MCF 10A (cell line): ENCODE data around the gene A4GALT. TPM values are rescaled to one million over a fixed set of nuclear protein-coding genes. Genes with fewer than 3 reads are reported as not detected.

ENCODE experiments used
- BruUV-seq: library from RNA; stranded (reverse); fragments of 400-500 nt; replicated peaks from 2 replicates; lab custom pipeline; 2021; lab: Mats Ljungman, UMichigan
- CTCF ChIA-PET: fragments of 300-600 bp; sonication (Branson Sonifier 250); formaldehyde crosslinking; extraction: SDS; loops from one replicate; lab custom pipeline; 2021; ENCODE audit warnings: antibody characterized with exemption, inconsistent platforms; lab: Yijun Ruan, JAX
- POLR2A ChIA-PET: fragments of 300-600, 350-650 bp; sonication (Branson Sonifier 250); formaldehyde crosslinking; extraction: SDS; loops from one replicate; lab custom pipeline; 2020; ENCODE audit warnings: antibody characterized with exemption, inconsistent platforms; lab: Yijun Ruan, JAX
- DNase-seq: peaks from one replicate; pipeline ENCODE4 v3.0.0-alpha.2; 2018; ENCODE audit not compliant: unreplicated experiment
- H3K27ac Mint-ChIP-seq: one replicate; pipeline ENCODE4 v1.8.0; 2022; ENCODE audit warnings: mild to moderate bottlenecking, low read depth, mixed read lengths; ENCODE audit not compliant: unreplicated experiment
- H3K27me3 Mint-ChIP-seq: one replicate; pipeline ENCODE4 v1.8.0; 2022; ENCODE audit warnings: mixed read lengths; ENCODE audit not compliant: insufficient read depth, unreplicated experiment
- H3K36me3 Mint-ChIP-seq: one replicate; pipeline ENCODE4 v1.8.0; 2022; ENCODE audit warnings: mild to moderate bottlenecking, moderate library complexity, mixed read lengths; ENCODE audit not compliant: insufficient read depth, unreplicated experiment
- H3K4me1 Mint-ChIP-seq: one replicate; pipeline ENCODE4 v1.8.0; 2022; ENCODE audit warnings: mixed read lengths; ENCODE audit not compliant: insufficient read depth, unreplicated experiment
- H3K4me3 Mint-ChIP-seq: one replicate; pipeline ENCODE4 v1.8.0; 2022; ENCODE audit warnings: mild to moderate bottlenecking, moderate library complexity, mixed read lengths; ENCODE audit not compliant: unreplicated experiment
- H3K9me3 Mint-ChIP-seq: one replicate; pipeline ENCODE4 v1.8.0; 2022; ENCODE audit warnings: mixed read lengths; ENCODE audit not compliant: unreplicated experiment
- CTCF ChIP-seq: fragments of 200-600 bp; IDR thresholded peaks from one replicate; pipeline ENCODE4 v1.8.0; 2022; ENCODE audit warnings: antibody characterized with exemption, mild to moderate bottlenecking; ENCODE audit not compliant: unreplicated experiment
- intact Hi-C: fragments of 100-400 bp; cut with micrococcal nuclease; formaldehyde crosslinking; loops from 2 replicates; pipeline ENCODE4 v1.14.1; 2022
- total RNA-seq: library from RNA; stranded (reverse); gene quantifications from 2 replicates; pipeline ENCODE4 v1.2.3, GENCODE V29; 2022

Gene A4GALT
- total RNA-seq, 1 experiment from 2014 or later, result 8.7 TPM

GRCh38 chr22:42714768-42715390, 5.8 kb downstream of the A4GALT start:
- ChIA-PET POLR2A (interaction anchor here (0.5 kb wide), 1 partner anchor 142 kb away, joined by 3 read pairs; the partner anchor contains the start of gene ARFGAP3), CTCF (no interaction called here)
- intact Hi-C loops, result no loop called here
- BruUV-seq, result no TSS peak
- DNase-seq, result no peak
- H3K27ac Mint-ChIP-seq, result no peak overlapping the region
- peaks cover 14% of the 10 kb centered on the region for H3K36me3 Mint-ChIP-seq
- no peaks in the 10 kb centered on the region for H3K9me3 Mint-ChIP-seq
- H3K4me3 Mint-ChIP-seq, result no peak overlapping the region
- H3K4me1 Mint-ChIP-seq, result peaks cover 24% of the 10 kb centered on the region
- H3K27me3 Mint-ChIP-seq, result no peaks in the 10 kb centered on the region
- TF ChIP-seq CTCF, result no peak

- H3K27me3 Mint-ChIP-seq, result no peaks in the 10 kb centered on the region
- no peak overlapping the region for H3K27ac Mint-ChIP-seq
- CTCF ChIA-PET, result no interaction called here
- no TSS peak for BruUV-seq
- H3K36me3 Mint-ChIP-seq, result peaks cover 14% of the 10 kb centered on the region
- peaks cover 20% of the 10 kb centered on the region for H3K4me1 Mint-ChIP-seq
- H3K9me3 Mint-ChIP-seq, result no peaks in the 10 kb centered on the region
- no peak for DNase-seq
- H3K4me3 Mint-ChIP-seq, result no peak overlapping the region
- TF ChIP-seq CTCF, result no peak
- POLR2A ChIA-PET, result interaction anchor here (0.5 kb wide), 1 partner anchor 143 kb away, joined by 3 read pairs; the partner anchor contains the start of gene ARFGAP3
- intact Hi-C loops, result no loop called here
Observed at GRCh38 chr22:42714308-42714707, 6.4 kb downstream of the A4GALT start.

GRCh38 chr22:42711895-42712837, 8.5 kb downstream of the A4GALT start:
- Mint-ChIP-seq H3K9me3 (no peaks in the 10 kb centered on the region), H3K36me3 (peaks cover 10% of the 10 kb centered on the region), H3K27ac (no peak overlapping the region), H3K27me3 (no peaks in the 10 kb centered on the region), H3K4me3 (no peak overlapping the region), H3K4me1 (peaks cover 8% of the 10 kb centered on the region)
- no peak for TF ChIP-seq CTCF
- ChIA-PET POLR2A (interaction anchor here (0.7 kb wide), 1 partner anchor 18 kb away, joined by 3 read pairs; no protein-coding TSS in a partner anchor), CTCF (interaction anchor here (0.5 to 0.6 kb wide), 4 partner anchors 18 to 401 kb away, joined by 3 to 7 read pairs (median 3); no protein-coding TSS in a partner anchor)
- DNase-seq, result no peak
- intact Hi-C loops, result no loop called here
- no TSS peak for BruUV-seq

- DNase-seq, result no peak
- no peaks in the 10 kb centered on the region for H3K9me3 Mint-ChIP-seq
- CTCF ChIA-PET, result no interaction called here
- H3K36me3 Mint-ChIP-seq, result peaks cover 9% of the 10 kb centered on the region
- H3K27ac Mint-ChIP-seq, result no peak overlapping the region
- intact Hi-C loops, result no loop called here
- no peaks in the 10 kb centered on the region for H3K27me3 Mint-ChIP-seq
- no TSS peak for BruUV-seq
- TF ChIP-seq CTCF, result no peak
- peaks cover 5% of the 10 kb centered on the region for H3K4me1 Mint-ChIP-seq
- POLR2A ChIA-PET, result interaction anchor here (0.7 kb wide), 1 partner anchor 19 kb away, joined by 3 read pairs; no protein-coding TSS in a partner anchor
- H3K4me3 Mint-ChIP-seq, result no peak overlapping the region
Observed at GRCh38 chr22:42711281-42711731, 9.4 kb downstream of the A4GALT start.
